Measurements from ENCODE around the gene ZNF710.
"Not testable (repeated sequence)": the region's sequence is repeated elsewhere in the genome, so short reads cannot be mapped to it uniquely, and the experiment has no call there.

DNA sequence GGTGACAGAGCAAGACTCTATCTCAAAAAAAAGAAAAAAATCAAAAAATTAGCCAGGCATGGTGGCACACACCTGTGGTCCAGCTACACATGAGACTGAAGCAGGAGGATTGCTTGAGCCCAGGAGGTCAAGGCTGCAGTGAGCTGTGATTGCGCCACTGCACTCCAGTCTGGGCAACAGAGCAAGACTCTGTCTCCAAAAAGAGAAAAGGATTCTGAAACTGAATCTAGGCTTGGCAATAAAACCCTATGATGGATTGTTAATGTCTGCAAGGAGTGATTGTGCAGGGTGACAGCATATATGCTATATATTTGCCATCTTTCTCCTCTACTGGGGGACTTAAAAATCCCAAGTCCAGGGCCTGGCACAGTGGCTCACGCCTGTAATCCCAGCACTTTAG is 69.5 kb downstream of the ZNF710 start:
- TF ChIP-seq, protein P1, sequence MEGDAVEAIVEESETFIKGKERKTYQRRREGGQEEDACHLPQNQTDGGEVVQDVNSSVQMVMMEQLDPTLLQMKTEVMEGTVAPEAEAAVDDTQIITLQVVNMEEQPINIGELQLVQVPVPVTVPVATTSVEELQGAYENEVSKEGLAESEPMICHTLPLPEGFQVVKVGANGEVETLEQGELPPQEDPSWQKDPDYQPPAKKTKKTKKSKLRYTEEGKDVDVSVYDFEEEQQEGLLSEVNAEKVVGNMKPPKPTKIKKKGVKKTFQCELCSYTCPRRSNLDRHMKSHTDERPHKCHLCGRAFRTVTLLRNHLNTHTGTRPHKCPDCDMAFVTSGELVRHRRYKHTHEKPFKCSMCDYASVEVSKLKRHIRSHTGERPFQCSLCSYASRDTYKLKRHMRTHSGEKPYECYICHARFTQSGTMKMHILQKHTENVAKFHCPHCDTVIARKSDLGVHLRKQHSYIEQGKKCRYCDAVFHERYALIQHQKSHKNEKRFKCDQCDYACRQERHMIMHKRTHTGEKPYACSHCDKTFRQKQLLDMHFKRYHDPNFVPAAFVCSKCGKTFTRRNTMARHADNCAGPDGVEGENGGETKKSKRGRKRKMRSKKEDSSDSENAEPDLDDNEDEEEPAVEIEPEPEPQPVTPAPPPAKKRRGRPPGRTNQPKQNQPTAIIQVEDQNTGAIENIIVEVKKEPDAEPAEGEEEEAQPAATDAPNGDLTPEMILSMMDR (IDR thresholded peaks at IDR 0.05; ENCODE audit: poor library complexity, severe bottlenecking), result not testable (repeated sequence)
- TF ChIP-seq, protein P2, sequence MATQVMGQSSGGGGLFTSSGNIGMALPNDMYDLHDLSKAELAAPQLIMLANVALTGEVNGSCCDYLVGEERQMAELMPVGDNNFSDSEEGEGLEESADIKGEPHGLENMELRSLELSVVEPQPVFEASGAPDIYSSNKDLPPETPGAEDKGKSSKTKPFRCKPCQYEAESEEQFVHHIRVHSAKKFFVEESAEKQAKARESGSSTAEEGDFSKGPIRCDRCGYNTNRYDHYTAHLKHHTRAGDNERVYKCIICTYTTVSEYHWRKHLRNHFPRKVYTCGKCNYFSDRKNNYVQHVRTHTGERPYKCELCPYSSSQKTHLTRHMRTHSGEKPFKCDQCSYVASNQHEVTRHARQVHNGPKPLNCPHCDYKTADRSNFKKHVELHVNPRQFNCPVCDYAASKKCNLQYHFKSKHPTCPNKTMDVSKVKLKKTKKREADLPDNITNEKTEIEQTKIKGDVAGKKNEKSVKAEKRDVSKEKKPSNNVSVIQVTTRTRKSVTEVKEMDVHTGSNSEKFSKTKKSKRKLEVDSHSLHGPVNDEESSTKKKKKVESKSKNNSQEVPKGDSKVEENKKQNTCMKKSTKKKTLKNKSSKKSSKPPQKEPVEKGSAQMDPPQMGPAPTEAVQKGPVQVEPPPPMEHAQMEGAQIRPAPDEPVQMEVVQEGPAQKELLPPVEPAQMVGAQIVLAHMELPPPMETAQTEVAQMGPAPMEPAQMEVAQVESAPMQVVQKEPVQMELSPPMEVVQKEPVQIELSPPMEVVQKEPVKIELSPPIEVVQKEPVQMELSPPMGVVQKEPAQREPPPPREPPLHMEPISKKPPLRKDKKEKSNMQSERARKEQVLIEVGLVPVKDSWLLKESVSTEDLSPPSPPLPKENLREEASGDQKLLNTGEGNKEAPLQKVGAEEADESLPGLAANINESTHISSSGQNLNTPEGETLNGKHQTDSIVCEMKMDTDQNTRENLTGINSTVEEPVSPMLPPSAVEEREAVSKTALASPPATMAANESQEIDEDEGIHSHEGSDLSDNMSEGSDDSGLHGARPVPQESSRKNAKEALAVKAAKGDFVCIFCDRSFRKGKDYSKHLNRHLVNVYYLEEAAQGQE (IDR thresholded peaks at IDR 0.05; ENCODE audit: borderline replicate concordance), result not testable (repeated sequence)
- not testable (repeated sequence) for TF ChIP-seq POLR2AphosphoS5 (IDR thresholded peaks at IDR 0.05); EZH2 (IDR thresholded peaks at IDR 0.05; ENCODE audit: borderline replicate concordance, insufficient read depth, low read length, poor library complexity, severe bottlenecking); RAD21 (conservative IDR thresholded peaks at IDR 0.05); SMC3 (conservative IDR thresholded peaks at IDR 0.05; ENCODE audit: poor library complexity)

All from neural cell (in vitro differentiated cells).